ENCODE results near the gene CLBA1. TPM values are rescaled to one million over a fixed set of nuclear protein-coding genes. Genes with fewer than 3 reads are reported as not detected.
A peak's percentile ranks its signal among the peaks of the same experiment; 100 is the strongest.

Gene CLBA1
- total RNA-seq, 1 experiment from 2014 or later: 24.3 TPM

DNA sequence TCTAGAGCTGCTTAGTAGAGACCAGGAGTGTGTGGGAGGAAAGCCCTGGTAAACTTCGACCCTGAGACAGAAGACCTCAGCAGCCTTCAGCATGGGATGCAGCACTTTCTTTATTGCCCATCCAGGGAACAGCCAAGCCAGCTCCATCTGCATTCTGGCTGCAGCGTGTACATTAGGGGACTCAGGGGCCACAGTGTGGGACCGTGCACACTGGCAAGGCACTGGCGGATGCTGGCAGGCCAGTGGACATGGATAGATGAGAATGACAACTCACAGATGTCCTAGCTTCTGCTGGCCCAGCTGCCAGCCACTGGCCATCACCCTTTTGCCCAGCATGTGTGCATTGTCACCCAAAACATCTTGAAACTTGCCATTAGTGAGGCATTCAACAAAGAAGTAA, 48.4 kb upstream of the CLBA1 start:
- DNase-seq (ENCODE audit: unreplicated experiment): no peak
- H3K27me3 Mint-ChIP-seq (ENCODE audit: insufficient read depth, unreplicated experiment): no peaks in the 10 kb centered on the region
- intact Hi-C loops (cut with micrococcal nuclease): no loop called here
- H3K4me3 Mint-ChIP-seq (ENCODE audit: unreplicated experiment): no peak overlapping the region
- TF ChIP-seq, protein P1, sequence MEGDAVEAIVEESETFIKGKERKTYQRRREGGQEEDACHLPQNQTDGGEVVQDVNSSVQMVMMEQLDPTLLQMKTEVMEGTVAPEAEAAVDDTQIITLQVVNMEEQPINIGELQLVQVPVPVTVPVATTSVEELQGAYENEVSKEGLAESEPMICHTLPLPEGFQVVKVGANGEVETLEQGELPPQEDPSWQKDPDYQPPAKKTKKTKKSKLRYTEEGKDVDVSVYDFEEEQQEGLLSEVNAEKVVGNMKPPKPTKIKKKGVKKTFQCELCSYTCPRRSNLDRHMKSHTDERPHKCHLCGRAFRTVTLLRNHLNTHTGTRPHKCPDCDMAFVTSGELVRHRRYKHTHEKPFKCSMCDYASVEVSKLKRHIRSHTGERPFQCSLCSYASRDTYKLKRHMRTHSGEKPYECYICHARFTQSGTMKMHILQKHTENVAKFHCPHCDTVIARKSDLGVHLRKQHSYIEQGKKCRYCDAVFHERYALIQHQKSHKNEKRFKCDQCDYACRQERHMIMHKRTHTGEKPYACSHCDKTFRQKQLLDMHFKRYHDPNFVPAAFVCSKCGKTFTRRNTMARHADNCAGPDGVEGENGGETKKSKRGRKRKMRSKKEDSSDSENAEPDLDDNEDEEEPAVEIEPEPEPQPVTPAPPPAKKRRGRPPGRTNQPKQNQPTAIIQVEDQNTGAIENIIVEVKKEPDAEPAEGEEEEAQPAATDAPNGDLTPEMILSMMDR (IDR thresholded peaks at IDR 0.05; ENCODE audit: unreplicated experiment): no peak
- H3K36me3 Mint-ChIP-seq (ENCODE audit: insufficient read depth, unreplicated experiment): peaks cover 65% of the 10 kb centered on the region
- H3K9me3 Mint-ChIP-seq (ENCODE audit: unreplicated experiment): no peaks in the 10 kb centered on the region
- ChIA-PET CTCF (interaction anchor here (0.6 to 1.4 kb wide), 3 partner anchors 14 to 841 kb away, joined by 3 to 5 read pairs (median 4); no protein-coding TSS in a partner anchor), POLR2A (interaction anchor here (0.7 to 7.3 kb wide), 5 partner anchors 33 to 1395 kb away, joined by 3 to 70 read pairs (median 3); no protein-coding TSS in a partner anchor)
- H3K27ac Mint-ChIP-seq (ENCODE audit: low read depth, unreplicated experiment): peak overlapping the region; percentile 54
- no TSS peak for BruUV-seq (replicated peaks)
- H3K4me1 Mint-ChIP-seq (ENCODE audit: insufficient read depth, unreplicated experiment): peaks cover 10% of the 10 kb centered on the region

DNA sequence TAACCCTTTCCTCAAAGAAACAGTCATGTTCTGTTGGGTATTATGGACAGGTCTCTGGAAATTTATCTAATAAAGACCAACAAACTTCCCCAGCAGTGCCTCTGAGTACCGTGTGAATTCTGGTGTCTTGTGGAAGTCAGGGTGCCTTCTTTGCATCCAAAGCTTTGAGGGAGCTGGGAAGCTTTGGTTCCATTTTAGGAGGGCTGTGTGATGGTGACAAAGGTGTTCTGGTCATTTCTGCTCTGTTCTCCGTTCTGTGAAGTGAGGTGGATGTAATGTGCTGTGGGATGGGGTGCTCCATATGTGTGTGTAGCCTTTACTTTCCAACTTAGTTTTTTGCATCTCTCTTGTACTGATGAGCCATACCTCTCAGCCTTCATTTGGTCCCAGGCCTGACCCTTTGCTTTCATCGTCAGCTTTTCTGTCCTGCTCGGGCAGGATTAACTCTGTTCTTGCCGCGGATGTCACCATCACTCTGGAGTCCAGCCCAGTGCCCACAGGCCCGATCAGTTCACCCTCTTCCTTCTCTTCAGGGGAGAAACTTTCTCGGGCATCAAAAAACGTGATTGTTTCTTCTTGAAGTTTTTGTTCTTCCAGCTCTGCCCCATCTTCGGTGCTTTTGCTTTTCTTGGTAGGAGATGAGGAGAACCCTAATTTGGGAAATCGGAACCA, 47.8 kb upstream of the CLBA1 start:
- Mint-ChIP-seq H3K36me3 (ENCODE audit: insufficient read depth, unreplicated experiment) (peaks cover 71% of the 10 kb centered on the region), H3K27ac (ENCODE audit: low read depth, unreplicated experiment) (no peak overlapping the region), H3K27me3 (ENCODE audit: insufficient read depth, unreplicated experiment) (no peaks in the 10 kb centered on the region), H3K4me3 (ENCODE audit: unreplicated experiment) (no peak overlapping the region), H3K4me1 (ENCODE audit: insufficient read depth, unreplicated experiment) (peaks cover 10% of the 10 kb centered on the region), H3K9me3 (ENCODE audit: unreplicated experiment) (no peaks in the 10 kb centered on the region)
- no peak for DNase-seq (ENCODE audit: unreplicated experiment)
- CTCF ChIA-PET: interaction anchor here (1.4 kb wide), 1 partner anchor 108 kb away, joined by 5 read pairs; no protein-coding TSS in a partner anchor
- intact Hi-C loops (cut with micrococcal nuclease): no loop called here
- TF ChIP-seq, protein P1 (IDR thresholded peaks at IDR 0.05; ENCODE audit: unreplicated experiment): no peak
- BruUV-seq (replicated peaks): TSS peak; percentile 17
- POLR2A ChIA-PET: interaction anchor here (0.7 to 7.3 kb wide), 3 partner anchors 32 to 103 kb away, joined by 3 to 70 read pairs (median 4); no protein-coding TSS in a partner anchor

DNA sequence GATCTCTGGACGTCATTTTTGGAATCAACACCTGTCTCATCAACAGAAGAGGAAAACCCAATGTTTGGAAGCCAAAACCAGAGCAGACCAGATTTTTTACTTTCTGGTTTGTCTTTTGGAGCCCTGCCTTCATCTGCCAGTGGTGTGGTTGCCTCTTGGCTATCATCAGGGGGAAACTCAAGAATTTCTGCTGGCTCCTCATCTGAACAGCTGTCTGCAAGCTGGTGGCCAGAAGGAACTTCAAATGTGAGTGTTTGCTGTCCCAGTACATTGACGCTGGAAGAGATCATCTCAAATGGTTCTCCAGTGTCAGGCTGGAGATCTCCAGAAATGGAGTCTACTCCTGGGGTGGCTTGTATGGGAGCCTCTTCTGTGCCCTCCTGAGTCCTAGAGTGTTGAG, 47.2 kb upstream of the CLBA1 start:
- H3K27ac Mint-ChIP-seq (ENCODE audit: low read depth, unreplicated experiment): no peak overlapping the region
- no TSS peak for BruUV-seq (replicated peaks)
- TF ChIP-seq, protein P1 (IDR thresholded peaks at IDR 0.05; ENCODE audit: unreplicated experiment): no peak
- CTCF ChIA-PET: no interaction called here
- H3K4me3 Mint-ChIP-seq (ENCODE audit: unreplicated experiment): no peak overlapping the region
- peaks cover 77% of the 10 kb centered on the region for H3K36me3 Mint-ChIP-seq (ENCODE audit: insufficient read depth, unreplicated experiment)
- intact Hi-C loops (cut with micrococcal nuclease): no loop called here
- no peaks in the 10 kb centered on the region for H3K27me3 Mint-ChIP-seq (ENCODE audit: insufficient read depth, unreplicated experiment)
- POLR2A ChIA-PET: interaction anchor here (7.3 kb wide), 1 partner anchor 32 kb away, joined by 70 read pairs; no protein-coding TSS in a partner anchor
- DNase-seq (ENCODE audit: unreplicated experiment): no peak
- peaks cover 10% of the 10 kb centered on the region for H3K4me1 Mint-ChIP-seq (ENCODE audit: insufficient read depth, unreplicated experiment)
- H3K9me3 Mint-ChIP-seq (ENCODE audit: unreplicated experiment): no peaks in the 10 kb centered on the region

DNA sequence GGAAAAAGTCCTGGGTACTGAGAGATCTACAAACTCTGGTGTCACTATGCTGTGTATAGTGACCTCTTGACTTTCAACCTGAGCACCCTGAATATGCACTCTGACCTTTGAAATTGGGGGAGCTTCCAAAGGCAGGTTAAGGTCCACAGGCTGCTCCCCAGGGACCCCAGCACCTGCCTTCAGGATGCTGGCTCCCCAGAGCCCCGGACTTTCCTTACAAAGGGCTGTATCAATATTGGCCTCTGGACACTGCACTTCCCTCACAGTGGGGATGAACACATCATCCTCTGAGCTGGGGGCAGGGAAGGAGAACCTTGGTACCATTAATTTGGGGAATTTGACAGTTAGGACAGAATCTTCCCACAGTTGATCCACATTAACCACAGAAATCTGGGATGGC, 46.6 kb upstream of the CLBA1 start:
- TF ChIP-seq, protein P1 (IDR thresholded peaks at IDR 0.05; ENCODE audit: unreplicated experiment): no peak
- Mint-ChIP-seq H3K36me3 (ENCODE audit: insufficient read depth, unreplicated experiment) (peaks cover 83% of the 10 kb centered on the region), H3K4me3 (ENCODE audit: unreplicated experiment) (no peak overlapping the region), H3K9me3 (ENCODE audit: unreplicated experiment) (no peaks in the 10 kb centered on the region), H3K27ac (ENCODE audit: low read depth, unreplicated experiment) (no peak overlapping the region), H3K4me1 (ENCODE audit: insufficient read depth, unreplicated experiment) (peaks cover 10% of the 10 kb centered on the region), H3K27me3 (ENCODE audit: insufficient read depth, unreplicated experiment) (no peaks in the 10 kb centered on the region)
- intact Hi-C loops (cut with micrococcal nuclease): no loop called here
- ChIA-PET CTCF (no interaction called here), POLR2A (interaction anchor here (7.3 kb wide), 1 partner anchor 31 kb away, joined by 70 read pairs; no protein-coding TSS in a partner anchor)
- no peak for DNase-seq (ENCODE audit: unreplicated experiment)
- no TSS peak for BruUV-seq (replicated peaks)
